HCT116 (cell line): Measurements from ENCODE around the gene NFASC. TPM values are rescaled to one million over a fixed set of nuclear protein-coding genes. Genes with fewer than 3 reads are reported as not detected.

Experiments
- ATAC-seq: fragments of 200-7000 bp; cut with Tn5 transposase; 2 replicates; pipeline ENCODE4 v1.9.1; 2020; ENCODE audit warnings: mild to moderate bottlenecking, moderate library complexity
- BruUV-seq: library from RNA; stranded (reverse); fragments of 400-500 nt; replicated peaks from 2 replicates; lab custom pipeline; 2021; lab: Mats Ljungman, UMichigan
- CTCF ChIA-PET: fragments of 300-600 bp; sonication (Branson Sonifier 250); formaldehyde crosslinking; loops from one replicate; lab custom pipeline; 2021; ENCODE audit warnings: antibody characterized with exemption; lab: Charles Lee
- POLR2A ChIA-PET: fragments of 300-600, 350-600 bp; sonication (Branson Sonifier 250); formaldehyde crosslinking; loops from one replicate; lab custom pipeline; 2021; ENCODE audit warnings: antibody characterized with exemption; lab: Charles Lee
- RAD21 ChIA-PET, 2 experiments: fragments of 300-600 bp; sonication (Branson Sonifier 250); formaldehyde crosslinking; loops; one replicate each; lab custom pipeline; 2023; ENCODE audit warnings: low total read pairs in 2 of 2; ENCODE audit not compliant: uncharacterized antibody in 2 of 2, unreplicated experiment in 2 of 2, low non-redundant PET in 1 of 2; lab: Charles Lee
- DNase-seq: peaks from one replicate; pipeline ENCODE4 v3.0.0-alpha.2; 2010; ENCODE audit warnings: low read depth, low spot score
- H2AFZ ChIP-seq: fragments of 200-600 bp; shearing (Covaris generic), sonication (generic); 2 replicates; pipeline ENCODE4 v1.6.1; 2017; ENCODE audit warnings: low read depth, mixed run types, mixed read lengths, antibody characterized with exemption, low read length; ENCODE audit not compliant: poor library complexity, severe bottlenecking
- H3K27ac ChIP-seq: 2 replicates; pipeline ENCODE4 v1.5.1; 2012; ENCODE audit warnings: low read depth, low read length
- H3K27me3 ChIP-seq: fragments of 200-600 bp; sonication (generic); 2 replicates; pipeline ENCODE4 v1.6.1; 2016; ENCODE audit warnings: mixed run types, low read length, mixed read lengths; ENCODE audit not compliant: insufficient read depth
- H3K36me3 ChIP-seq, 2 experiments: fragments of 200-500 bp in 1 of 2; fragments of 200-600 bp in 1 of 2; sonication (Bioruptor generic) in 1 of 2; sonication (generic) in 1 of 2; 2 replicates each; pipeline versions ENCODE4 v1.5.1 to v1.6.1; 2014 to 2016; ENCODE audit warnings: low read length in 2 of 2, inconsistent platforms in 1 of 2, mixed read lengths in 1 of 2, mixed run types in 1 of 2; ENCODE audit not compliant: insufficient read depth in 2 of 2, control insufficient read depth in 1 of 2
- H3K4me1 ChIP-seq, 2 experiments: fragments of 200-600 bp in 1 of 2; sonication (generic) in 1 of 2; 2 replicates each; pipeline versions ENCODE4 v1.5.1 to v1.6.1; 2012 to 2017; ENCODE audit warnings: low read length in 2 of 2, inconsistent platforms in 1 of 2, mild to moderate bottlenecking in 1 of 2, mixed read lengths in 1 of 2, mixed run types in 1 of 2, moderate library complexity in 1 of 2; ENCODE audit not compliant: insufficient read depth in 2 of 2, control insufficient read depth in 1 of 2
- H3K4me2 ChIP-seq: fragments of 200-600 bp; sonication (generic); 2 replicates; pipeline ENCODE4 v1.6.1; 2017; ENCODE audit warnings: mixed run types, low read length, mixed read lengths
- H3K4me3 ChIP-seq, 2 experiments: fragments of 200-600 bp in 1 of 2; sonication (generic) in 1 of 2; replicated peaks in 1 of 2; 2 replicates each; pipeline ENCODE4 v1.5.1; 2011 to 2016; ENCODE audit warnings: low read length in 2 of 2, control low read depth in 1 of 2, low read depth in 1 of 2, mild to moderate bottlenecking in 1 of 2, mixed read lengths in 1 of 2, mixed run types in 1 of 2
- H3K79me2 ChIP-seq: fragments of 200-600 bp; sonication (generic); 2 replicates; pipeline ENCODE4 v1.6.1; 2017; ENCODE audit warnings: mild to moderate bottlenecking, mixed run types, low read length, moderate library complexity, mixed read lengths; ENCODE audit not compliant: insufficient read depth
- H3K9ac ChIP-seq: fragments of 200-600 bp; sonication (generic); 2 replicates; pipeline ENCODE4 v1.6.1; 2016; ENCODE audit warnings: low read length, mixed read lengths
- H3K9me2 ChIP-seq: fragments of 200-600 bp; sonication (generic), shearing (Covaris generic); 2 replicates; pipeline ENCODE4 v1.6.1; 2017; ENCODE audit warnings: mixed run types, mild to moderate bottlenecking, moderate library complexity; ENCODE audit not compliant: insufficient read depth
- H3K9me3 ChIP-seq, 2 experiments: fragments of 200-500 bp in 1 of 2; fragments of 200-600 bp in 1 of 2; sonication (Bioruptor generic) in 1 of 2; sonication (generic) in 1 of 2; 2 replicates each; pipeline ENCODE4 v1.6.1; 2014 to 2017; ENCODE audit warnings: low read length in 2 of 2, mixed read lengths in 2 of 2, inconsistent platforms in 1 of 2, low read depth in 1 of 2, mild to moderate bottlenecking in 1 of 2, mixed run types in 1 of 2, moderate library complexity in 1 of 2; ENCODE audit not compliant: control insufficient read depth in 1 of 2, insufficient read depth in 1 of 2
- H4K20me1 ChIP-seq: fragments of 200-600 bp; sonication (generic), shearing (Covaris generic); 2 replicates; pipeline ENCODE4 v1.6.1; 2017; ENCODE audit warnings: mixed run types, mild to moderate bottlenecking, moderate library complexity; ENCODE audit not compliant: insufficient read depth
- CEBPB ChIP-seq: IDR thresholded peaks from 2 replicates; pipeline ENCODE4 v1.6.1; 2012; ENCODE audit warnings: low read depth
- SIN3A ChIP-seq: IDR thresholded peaks from 2 replicates; pipeline ENCODE4 v1.6.1; 2012; ENCODE audit warnings: low read depth
- SRF ChIP-seq: IDR thresholded peaks from 2 replicates; pipeline ENCODE4 v1.6.1; 2012; ENCODE audit warnings: low read depth
- intact Hi-C: fragments of 100-400 bp; cut with micrococcal nuclease; formaldehyde crosslinking; loops from 2 replicates; pipeline ENCODE4 v1.10.0; 2022
- total RNA-seq: library from RNA; stranded (reverse); gene quantifications from one replicate; pipeline ENCODE4 v1.2.1, GENCODE V29; 2021; ENCODE audit not compliant: unreplicated experiment

NFASC gene
- total RNA-seq, 1 experiment from 2014 or later = 0.57 TPM

DNA sequence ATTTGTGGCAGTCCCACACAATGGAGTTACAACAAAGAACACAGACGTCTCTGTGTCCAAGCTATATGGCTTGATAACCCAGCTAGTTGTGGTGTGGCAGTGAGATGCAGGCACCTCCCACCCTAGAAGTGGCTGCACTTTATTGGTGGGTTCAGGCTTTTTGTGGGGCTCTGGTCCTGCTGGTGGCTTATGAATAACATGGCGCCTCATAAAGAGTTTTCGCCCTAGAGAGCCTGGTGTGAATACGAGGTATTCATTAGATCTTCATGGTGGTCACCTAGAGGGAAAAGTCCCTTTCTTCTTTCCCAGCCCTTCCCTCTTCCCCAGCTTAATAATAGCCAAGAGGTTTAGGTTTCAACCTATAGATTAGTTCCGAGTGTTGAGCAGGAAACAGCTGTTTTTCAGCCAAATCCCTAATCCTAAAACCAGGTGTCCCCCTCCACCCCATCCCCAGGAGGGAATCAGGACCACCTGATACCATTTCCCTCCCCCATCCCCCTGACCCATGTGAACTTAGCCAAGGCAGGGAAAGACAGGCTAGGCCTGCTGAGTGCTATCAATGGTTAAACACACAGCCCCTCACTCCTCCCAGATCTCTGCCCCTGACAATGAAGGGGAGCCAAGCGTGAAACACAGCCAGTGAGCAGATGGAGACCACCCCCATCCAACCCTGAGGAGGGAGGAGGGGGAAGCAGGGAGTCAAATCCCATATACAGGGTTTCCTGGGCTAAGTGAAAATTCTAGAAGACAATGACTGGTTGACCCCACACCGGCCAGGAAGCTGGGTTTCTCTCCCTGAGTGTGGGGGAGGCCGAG lies 58.2 kb downstream of the NFASC start:
- CTCF ChIA-PET = no interaction called here
- H3K4me3 ChIP-seq = no peak overlapping the region
- no TSS peak for BruUV-seq
- no peaks in the 10 kb centered on the region for H3K9me2 ChIP-seq
- RAD21 ChIA-PET = no interaction called here
- POLR2A ChIA-PET = no interaction called here
- no peaks in the 10 kb centered on the region for H3K36me3 ChIP-seq
- ATAC-seq (no peak), DNase-seq (no peak)
- no peaks in the 10 kb centered on the region for H3K9me3 ChIP-seq
- TF ChIP-seq CEBPB = no peak
- H4K20me1 ChIP-seq = no peaks in the 10 kb centered on the region
- no peak overlapping the region for H3K27ac ChIP-seq
- intact Hi-C loops = no loop called here
- H3K4me1 ChIP-seq = peaks cover 4 to 6% of the 10 kb centered on the region in 2 experiments; a peak in 3 of 4 replicates
- no peak overlapping the region for H3K9ac ChIP-seq
- no peak overlapping the region for H3K4me2 ChIP-seq
- no peaks in the 10 kb centered on the region for H3K79me2 ChIP-seq
- H2AFZ ChIP-seq = no peak overlapping the region
- peaks cover 9% of the 10 kb centered on the region; the same call in 1 of the 2 replicates for H3K27me3 ChIP-seq

DNA sequence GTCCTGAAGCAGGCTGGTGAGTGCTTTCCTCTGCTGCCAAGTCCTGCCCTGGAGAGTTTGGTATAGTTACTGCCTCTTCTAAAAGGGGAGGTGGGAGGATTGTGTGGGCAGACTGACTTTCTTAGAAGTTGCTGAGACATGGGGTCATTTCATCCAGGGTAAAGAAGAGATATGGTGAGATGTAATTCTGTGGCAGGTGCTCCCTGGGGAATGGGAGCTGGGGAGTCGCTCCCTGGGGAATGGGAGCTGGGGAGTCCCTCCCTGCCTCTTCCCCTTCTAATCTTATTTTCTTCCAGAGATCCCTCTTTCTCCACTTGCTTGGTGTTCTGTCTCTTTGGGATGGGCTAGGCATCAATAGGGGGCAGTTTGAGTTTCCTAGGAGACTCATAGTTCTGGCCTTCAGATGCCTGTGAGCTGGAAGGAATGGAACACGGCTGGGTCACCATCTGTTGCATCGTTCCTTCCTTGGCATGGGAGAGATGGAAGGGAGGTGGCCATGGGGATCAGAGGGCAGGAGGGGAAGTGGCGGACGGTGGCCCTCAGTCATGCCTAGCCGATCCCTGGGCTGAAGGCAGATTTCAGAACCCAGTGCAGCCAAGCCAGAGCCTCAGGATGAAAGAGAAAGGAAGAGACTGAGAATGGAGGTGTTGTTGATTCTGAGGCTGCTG lies 59.0 kb downstream of the NFASC start:
- H3K9ac ChIP-seq = no peak overlapping the region
- intact Hi-C loops = no loop called here
- POLR2A ChIA-PET = no interaction called here
- no peaks in the 10 kb centered on the region for H3K36me3 ChIP-seq
- H3K9me2 ChIP-seq = no peaks in the 10 kb centered on the region
- TF ChIP-seq SRF (no peak), SIN3A (no peak)
- RAD21 ChIA-PET = no interaction called here
- H3K9me3 ChIP-seq = no peaks in the 10 kb centered on the region
- no peak overlapping the region for H2AFZ ChIP-seq
- DNase-seq = no peak
- CTCF ChIA-PET = interaction anchor here (0.9 kb wide), 1 partner anchor 13 kb away, joined by 3 read pairs; no protein-coding TSS in a partner anchor
- no peak for ATAC-seq
- H4K20me1 ChIP-seq = no peaks in the 10 kb centered on the region
- no peak overlapping the region for H3K27ac ChIP-seq
- H3K4me2 ChIP-seq = no peak overlapping the region
- H3K27me3 ChIP-seq = peaks cover 11% of the 10 kb centered on the region; the same call in 1 of the 2 replicates
- no peak overlapping the region for H3K4me3 ChIP-seq
- no peaks in the 10 kb centered on the region for H3K4me1 ChIP-seq
- no TSS peak for BruUV-seq
- H3K79me2 ChIP-seq = no peaks in the 10 kb centered on the region
